ENCODE measurements around the gene OVOL3.

DNA sequence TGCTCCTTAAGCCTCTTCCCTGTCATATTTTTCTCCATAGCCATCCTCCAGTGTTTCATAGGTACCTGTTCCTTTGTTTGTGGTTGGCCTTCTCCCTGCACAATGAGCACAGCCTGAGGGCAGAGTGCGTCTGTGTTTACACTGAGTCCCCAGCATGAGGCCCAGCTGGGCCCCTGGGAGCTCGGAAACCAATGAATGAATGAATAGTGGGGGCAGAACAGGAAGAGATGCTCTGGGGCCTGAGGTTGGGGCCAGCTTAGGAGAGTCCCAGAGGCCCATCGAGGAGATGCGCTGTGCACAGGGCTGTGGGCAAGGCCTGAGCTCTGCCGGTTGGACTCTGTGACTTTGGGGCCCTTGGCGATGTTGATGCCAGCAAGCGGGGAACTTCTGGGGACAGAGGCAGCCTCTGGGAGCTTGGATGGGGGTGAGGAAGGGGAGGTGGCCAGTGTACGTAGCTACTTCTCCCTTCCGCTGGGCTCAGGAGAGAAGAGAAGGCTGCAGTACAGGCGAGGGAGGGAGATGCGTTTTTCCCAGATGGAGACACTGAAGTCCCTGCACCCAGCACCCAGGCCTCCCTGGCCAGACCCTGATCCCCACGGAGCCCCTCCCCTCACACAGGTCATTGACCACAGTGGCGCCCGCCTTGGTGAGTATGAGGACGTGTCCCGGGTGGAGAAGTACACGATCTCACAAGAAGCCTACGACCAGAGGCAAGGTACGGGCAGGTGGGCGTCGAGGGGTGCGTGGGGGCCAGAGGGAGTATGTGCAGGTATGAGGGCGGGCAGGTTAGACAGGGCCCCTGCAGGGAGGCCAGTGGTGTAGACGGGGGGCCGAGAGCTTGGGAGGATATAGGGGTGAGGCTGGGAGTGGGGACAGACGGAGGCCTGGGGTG is 9.4 kb downstream of the OVOL3 start:
- TF ChIP-seq, protein P1, sequence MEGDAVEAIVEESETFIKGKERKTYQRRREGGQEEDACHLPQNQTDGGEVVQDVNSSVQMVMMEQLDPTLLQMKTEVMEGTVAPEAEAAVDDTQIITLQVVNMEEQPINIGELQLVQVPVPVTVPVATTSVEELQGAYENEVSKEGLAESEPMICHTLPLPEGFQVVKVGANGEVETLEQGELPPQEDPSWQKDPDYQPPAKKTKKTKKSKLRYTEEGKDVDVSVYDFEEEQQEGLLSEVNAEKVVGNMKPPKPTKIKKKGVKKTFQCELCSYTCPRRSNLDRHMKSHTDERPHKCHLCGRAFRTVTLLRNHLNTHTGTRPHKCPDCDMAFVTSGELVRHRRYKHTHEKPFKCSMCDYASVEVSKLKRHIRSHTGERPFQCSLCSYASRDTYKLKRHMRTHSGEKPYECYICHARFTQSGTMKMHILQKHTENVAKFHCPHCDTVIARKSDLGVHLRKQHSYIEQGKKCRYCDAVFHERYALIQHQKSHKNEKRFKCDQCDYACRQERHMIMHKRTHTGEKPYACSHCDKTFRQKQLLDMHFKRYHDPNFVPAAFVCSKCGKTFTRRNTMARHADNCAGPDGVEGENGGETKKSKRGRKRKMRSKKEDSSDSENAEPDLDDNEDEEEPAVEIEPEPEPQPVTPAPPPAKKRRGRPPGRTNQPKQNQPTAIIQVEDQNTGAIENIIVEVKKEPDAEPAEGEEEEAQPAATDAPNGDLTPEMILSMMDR (IDR thresholded peaks at IDR 0.05) = no peak
- TF ChIP-seq EP300 (IDR thresholded peaks at IDR 0.05) (no peak), POLR2AphosphoS5 (IDR thresholded peaks at IDR 0.05) (no peak)
